Body of pancreas (tissue), 4 donors: ENCODE data around the gene DCUN1D4.

Experiments used
- CTCF ChIP-seq, 7 experiments: fragments of 450-650 bp in 4 of 7; fragments of 200-600 bp in 3 of 7; sonication (generic) in 3 of 7; IDR thresholded peaks; one replicate each; pipeline ENCODE4 v1.5.1; 2016 to 2019; ENCODE audit warnings: antibody characterized with exemption in 7 of 7
- POLR2A ChIP-seq, 3 donors: fragments of 450-650 bp; IDR thresholded peaks; one replicate each; pipeline ENCODE4 v1.6.1; 2016; ENCODE audit warnings: antibody characterized with exemption in 3 of 3, mild to moderate bottlenecking in 2 of 3

GRCh38 chr4:51835079-51835478 is 7.9 kb upstream of the DCUN1D4 start:
- TF ChIP-seq CTCF (IDR thresholded peaks at IDR 0.05) = no peak
- TF ChIP-seq POLR2A (IDR thresholded peaks at IDR 0.05) = no peak
